8988T (cell line): Measurements from ENCODE around the gene CDC42SE1.

Source experiments
- DNase-seq: peaks from one replicate; pipeline ENCODE4 v3.0.0; 2011

The CDC42SE1 gene

DNA sequence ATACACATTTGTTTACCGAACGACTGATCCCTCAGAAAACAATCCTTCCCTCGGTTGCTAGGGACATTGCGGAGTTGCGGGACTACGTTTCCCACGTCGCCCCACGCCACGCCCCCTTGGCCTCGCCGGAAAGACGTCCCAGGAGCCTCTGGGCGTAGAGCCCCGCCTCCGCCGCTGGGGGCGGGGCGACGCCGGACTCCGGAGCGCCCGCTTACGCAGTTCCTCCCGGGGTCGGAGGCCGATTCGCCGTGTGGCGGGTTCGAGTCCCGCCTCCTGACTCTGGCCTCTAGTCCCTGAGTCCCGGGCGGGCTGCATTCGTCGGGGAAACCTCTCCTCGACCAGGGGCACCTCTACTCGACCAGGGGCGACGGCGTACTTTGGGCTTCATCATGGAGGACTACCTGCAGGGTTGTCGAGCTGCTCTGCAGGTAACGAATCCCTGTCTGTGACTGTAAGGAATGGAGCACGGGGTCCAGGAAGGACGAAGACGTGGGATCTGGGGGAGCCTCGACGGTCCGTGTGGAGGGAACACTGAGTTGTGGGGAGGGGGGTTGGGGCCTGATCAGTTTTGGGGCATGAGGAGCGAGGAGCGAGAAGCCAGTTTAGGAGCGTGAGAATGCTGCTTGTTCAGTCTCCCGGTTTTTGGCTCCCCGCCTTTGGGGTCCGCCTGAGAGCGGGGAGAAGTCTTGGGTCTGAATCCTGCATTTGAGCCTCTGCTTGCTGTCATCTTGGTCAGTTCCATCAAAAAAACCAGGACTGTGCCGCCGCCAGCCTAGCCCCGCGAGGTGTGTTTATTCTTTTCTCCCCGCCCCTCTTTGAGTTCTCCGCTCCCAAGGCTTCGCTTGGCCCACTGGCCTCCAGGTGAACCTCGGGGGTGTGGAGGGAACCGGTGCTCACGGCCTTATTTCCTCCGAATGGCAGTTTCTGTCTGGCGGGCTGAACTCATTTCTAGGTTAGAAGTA is 50.9 kb downstream of the CDC42SE1 start, which contains the start of gene PRUNE1:
PRUNE1 (plus strand) TSS at position 206 of the 962 bp plus-strand sequence; CDS start at position 390, 184 bp downstream.
- DNase-seq, result peak; percentile 90

DNA sequence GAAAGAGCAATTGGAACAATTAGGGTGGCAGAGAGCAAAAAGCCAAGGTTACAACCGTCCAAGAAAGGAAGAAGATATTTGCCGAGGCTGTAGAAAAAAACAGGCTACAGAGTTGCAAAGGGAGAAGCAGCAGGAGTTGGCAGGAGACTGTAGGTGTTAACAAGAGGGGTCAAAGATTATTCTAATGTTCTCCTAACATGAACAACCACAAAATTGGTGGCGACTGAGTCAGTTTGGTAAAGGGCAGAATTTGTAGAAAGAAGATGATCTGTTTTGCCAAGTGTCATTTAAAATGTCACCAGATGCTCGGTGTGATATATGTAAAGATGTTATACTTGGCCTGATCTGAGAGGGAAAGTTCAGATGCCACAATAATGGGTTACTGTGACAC is 51.6 kb downstream of the CDC42SE1 start:
- DNase-seq, result no peak

DNA sequence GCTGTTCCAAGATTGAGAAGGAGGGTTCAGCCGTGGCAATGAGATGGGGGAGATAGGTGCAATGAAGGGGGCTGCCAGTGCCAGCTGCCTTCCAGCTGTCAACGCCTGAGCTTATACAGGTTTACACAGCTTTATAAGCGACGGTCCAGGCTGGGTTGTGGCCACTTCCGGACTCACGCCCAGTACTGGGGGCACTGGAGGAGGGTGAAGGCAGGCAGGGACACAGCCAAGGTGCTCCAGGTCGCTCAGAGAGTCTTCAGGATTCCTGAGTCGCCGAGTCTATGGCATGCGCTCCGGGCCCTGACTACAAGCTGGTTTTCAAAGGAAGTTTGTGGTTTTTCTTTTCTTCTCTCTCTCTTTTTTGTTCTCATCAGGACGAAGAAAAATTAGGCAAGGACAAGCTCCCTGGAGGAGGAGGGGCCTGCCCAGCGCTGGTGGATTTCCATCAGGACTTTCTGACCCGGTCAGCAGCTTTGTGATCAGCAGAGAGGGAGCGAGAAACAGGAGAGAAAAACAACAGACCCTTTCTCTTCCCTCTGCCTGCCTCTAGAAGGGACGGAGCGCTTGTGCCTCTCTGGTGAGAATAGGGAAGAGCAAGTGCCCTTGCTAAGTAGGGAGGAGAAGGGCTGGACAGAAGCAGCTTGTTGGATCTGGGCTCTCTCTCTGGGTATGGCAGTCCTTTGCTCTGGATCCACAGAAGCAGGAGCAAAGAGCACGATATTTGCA is 52.9 kb downstream of the CDC42SE1 start, which contains the start of gene MINDY1:
MINDY1 (minus strand) TSS at position 576 of the 726 bp plus-strand sequence. CDS start 4,285 bp downstream, outside the sequence.
- peak; percentile 77 for DNase-seq

DNA sequence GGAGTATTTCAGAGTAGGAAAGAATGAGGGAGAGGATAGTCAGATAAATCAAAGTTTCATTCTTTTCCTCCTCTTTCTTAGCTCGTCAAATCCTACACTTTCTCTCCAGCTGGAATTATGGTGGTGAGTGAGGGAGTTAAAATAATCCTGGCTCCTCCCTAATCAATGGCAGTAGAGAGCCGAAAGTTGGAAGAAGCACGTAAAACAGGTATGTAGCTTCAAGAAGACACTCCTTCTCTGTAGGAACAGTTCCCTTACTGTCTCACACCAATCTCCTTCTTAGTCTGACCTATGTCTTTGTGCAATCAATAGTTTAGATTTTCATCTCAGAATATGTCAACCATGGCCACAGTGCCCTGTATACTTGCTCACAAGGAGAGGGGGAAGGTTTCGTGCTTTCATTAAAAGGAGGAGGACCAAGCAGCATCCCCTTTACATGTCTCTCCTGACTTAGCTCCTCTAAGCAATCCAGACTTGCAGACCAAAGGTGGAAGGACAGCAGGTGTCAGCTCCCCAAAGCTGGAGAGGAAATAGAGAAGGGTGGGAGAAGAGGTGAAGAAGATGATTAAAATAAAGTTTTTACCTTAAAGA is 53.6 kb downstream of the CDC42SE1 start:
- DNase-seq, result no peak

DNA sequence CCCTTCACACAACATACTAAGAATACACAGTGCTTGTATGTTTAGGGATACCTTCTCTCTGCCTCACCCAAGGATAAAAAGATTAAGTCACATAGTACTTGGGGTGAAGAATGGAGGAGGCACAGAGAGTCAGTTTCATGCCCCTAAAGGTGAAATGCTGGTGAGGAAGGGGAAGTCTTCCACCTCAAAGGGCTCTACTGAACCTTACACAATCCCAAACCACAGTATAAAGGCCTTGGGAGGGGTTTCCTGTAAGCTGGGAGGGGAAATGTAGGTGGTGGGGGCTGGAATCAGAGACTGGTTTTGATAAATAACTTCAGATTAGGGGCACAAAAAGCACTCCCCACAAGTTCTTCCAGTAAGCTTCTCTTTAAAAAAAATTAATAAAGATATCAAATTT is 56.2 kb downstream of the CDC42SE1 start:
- no peak for DNase-seq

DNA sequence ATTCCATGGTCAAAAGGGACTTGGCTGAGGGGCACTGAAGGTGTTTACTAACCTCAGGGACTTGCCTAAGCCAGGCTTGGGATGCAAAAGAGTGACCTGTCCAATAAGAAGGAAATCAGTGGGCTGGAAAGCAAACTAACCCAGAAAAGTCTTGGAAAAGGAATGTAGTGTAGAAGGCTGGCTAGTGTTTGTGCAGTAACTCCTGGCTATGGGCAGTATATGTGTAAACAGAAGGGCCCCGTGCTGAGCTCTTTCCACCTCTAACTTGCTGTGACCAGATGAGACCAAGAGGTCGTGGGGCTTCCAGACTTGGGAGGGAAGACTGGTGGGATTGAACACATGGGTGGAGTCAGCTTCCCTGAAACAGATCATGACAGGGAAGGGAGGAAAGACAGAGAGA is 56.8 kb downstream of the CDC42SE1 start:
- DNase-seq, result no peak

DNA sequence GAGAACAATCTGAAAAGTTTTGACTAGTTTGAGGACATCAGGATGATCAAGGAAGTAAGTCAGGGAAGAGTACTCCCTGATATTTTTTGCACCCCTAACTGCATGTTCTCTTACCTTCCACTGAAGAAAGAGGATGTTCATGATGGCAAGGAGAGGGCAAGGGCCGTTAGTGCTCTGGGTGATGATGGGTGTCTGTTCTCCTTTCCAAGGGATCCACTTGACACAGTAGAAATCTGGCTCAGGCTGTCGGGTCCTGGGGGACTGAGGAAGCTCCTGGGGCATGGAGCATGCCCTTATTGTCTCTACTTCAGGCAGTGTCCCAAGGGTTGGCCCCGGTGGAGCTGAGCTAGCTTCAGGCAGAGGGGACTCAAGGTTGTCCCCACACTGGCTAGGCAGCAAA is 57.4 kb downstream of the CDC42SE1 start:
- no peak for DNase-seq

DNA sequence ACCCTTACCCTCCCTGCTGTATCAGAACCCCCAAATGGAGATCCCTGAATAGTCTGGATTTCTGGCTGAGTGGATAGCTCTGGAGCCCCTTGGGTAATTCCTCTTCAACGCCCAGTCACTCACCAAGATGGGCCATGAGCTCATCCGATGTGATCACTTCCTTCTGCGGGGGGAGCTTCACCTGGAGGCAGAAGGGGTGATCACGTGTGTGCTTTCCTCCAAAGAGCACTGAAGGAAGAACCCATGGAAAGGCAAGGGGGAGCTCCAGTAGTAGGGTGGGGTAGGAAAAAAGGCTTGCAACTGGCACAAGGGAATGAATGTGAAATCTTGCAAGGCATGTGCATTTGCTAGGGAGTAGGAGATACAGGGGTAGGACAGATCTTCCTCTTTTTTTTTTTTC is 57.8 kb downstream of the CDC42SE1 start:
- DNase-seq, result no peak
